ENCODE measurements around the gene OPRM1.

Gene OPRM1

DNA sequence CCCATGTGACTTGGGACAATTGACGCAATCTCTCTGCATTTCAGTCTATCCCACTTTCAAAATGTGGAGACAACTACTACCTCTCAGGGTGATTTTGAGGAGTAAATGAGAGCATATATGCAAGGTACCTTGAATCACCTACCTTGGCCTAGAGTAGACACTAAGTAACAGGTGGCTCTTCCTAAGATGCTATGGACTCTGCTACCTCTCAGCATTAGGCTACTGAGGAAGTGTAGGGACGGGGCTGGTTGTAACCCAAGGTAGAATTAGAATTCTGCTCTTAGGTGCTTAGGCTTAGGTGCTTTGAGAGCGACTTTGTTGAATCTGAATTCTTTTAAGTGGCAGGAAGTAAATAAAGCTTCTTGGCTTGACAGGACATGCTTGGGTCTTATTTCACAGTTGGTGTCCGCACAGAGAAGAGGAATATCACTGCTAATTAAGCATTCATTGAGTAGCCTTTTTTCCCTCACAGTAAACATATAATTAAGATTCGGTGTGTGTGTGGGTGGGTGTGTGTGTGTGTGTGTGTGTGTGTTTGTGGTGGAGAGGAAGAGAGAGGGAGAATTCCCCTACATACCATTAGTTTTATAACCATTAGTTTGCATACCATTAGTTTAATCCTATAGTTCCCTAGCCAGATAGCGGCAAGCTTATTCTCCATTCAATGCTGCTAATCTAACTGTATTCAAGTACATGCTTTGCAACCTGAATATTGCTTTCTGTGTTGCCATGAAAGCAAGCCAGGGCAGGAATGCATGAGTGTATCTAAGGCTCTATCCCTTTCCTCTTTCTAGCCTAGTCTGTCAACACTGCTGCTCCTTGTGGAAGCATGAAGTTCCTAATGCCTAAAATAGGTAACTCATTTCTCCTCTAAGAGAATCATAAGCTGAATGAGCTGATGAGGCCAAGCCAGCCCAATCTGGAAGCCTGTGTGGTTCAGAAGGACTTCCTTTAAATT, 205.0 kb downstream of the OPRM1 start:
- DNase-seq, result no peak

DNA sequence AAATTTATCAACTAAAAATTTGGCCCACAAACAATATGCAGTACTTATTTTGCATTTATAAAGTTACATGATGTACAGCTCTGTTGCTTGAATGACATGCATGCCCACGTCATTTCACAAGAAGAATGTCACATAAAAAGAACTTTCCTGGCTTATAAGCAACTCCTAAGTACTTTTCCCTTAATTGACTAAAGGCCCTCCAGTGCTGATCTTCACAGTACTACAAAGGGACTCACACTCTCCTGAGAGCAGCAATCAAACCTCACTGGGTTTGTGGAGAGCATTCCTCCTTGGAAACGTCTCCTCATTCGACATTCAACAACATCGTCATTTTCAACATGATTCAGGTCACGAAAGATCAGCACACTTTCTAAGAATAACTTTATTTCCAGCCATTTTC, 206.5 kb downstream of the OPRM1 start:
- DNase-seq, result no peak

DNA sequence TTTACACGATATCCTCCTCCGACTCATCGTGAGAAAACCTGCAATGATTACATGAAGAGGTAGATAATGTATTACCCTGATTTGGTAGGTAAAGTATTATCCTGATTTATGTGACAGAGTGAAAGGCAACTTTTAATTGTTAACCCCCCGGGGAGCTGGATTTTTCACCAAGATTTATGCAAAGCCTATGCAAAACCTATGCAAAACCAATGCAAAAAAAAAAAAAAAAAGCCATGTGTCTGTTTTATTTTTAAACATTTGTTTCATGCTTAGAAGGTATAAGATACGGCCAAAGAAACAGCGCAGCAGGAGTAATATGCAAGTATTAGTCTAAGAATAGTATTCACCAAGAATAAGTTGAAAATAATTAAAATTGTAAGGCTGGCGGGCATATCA, 207.7 kb downstream of the OPRM1 start:
- no peak for DNase-seq

DNA sequence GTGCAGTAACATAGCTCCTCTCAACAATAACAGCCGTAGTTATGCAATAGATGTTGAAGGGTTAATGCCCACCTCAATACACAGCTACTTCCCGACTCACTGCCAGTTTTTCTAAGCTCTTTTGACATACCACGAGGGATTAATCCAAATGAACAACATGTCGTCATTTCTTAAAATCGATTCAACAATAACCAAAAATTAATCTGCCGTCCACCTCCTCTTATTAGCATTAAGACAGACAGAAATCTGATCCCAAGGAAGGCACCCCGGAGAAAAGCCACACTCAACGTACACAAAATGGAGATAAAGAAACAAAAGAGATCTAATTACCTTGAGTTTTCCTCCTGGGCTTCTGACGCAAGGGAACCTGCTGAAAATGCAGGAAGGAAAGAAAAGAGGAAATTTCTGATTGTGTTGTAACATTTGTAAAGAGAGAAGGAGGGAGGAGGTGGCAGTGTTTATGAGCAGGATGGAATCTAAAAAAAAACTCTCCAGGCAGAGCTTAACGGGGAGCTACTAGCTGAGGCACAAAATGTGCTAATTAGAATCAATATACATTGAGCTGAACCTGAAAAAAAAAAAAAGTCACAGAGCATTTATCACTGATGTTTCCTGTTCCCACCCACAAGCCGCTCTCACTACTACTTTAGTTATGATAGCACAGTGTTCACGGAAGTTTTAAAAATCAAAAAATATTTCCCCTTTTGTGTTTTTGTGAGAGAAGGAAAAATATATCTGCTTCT, 208.2 kb downstream of the OPRM1 start:
- no peak for DNase-seq

DNA sequence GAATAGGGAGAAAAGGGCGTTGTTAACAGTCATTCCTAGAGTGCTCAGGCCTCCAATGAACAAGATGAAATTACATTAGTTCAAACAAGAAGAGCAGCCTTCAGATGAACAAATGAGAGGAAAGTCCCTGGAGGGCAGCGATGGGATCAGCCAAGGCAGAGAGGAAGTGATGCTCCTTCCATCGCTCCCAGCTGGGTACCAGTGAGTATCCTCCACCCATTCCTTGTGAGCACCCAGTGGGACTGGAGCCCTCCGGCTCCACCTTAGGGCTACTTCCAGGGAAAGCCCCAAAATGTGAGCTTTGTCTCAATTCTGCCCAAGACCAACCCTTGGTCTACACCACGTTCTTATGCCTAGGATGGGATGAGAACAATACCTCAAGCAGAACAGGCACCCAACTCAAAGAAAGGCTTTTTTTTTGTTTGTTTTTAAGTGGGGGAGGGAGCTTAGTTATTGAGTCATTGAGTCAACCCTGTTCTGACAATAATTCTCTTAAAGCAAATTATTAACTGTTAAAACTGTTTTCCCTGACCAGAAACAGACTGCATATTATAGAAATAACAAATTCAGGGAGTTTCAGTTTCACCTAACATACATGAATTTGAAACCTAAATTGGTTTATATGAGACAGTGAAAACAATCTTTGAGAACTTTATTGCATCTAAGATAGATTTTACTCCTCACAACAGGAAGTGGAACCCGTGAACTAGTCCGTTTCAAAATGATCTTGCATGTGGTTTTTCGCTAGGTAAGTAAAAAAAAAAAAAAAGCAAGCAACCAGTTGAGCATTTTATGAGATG, 210.7 kb downstream of the OPRM1 start:
- DNase-seq, result no peak

DNA sequence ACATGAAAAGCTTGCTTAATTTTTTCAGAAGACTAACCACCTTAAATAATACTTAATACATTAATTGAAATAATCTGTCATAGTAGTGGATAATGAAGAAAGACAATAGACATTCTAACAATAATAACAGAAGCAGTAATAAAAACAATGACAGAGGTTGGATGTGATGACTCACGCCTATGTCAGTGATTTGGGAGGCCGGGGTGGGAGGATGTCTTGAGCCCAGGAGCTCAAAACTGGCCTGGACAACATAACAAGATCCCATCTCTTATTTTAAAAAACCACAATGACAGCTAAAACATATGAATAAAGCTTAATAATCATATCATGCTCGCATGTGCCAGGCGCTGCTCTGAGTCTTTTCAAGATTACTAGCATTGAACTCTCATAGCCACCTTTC, 212.1 kb downstream of the OPRM1 start:
- DNase-seq, result no peak

DNA sequence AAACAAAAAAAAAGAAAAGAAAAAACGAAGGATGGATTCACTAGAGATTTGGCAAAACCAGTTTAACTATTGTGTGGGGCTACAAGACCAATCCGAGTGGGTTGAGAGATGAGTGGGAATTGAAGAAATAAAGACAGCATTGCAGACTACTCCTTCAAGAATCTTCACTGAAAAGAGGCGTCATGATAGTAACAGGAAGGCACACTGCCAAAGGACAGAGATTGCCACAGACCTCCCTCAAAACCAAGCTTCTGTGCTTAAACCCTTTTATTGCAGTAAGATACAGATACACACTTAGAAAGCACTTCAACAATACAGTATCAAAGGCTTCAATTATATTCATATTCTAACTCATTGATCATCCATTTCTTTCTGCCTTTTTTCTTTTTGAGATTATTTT, 213.6 kb downstream of the OPRM1 start:
- no peak for DNase-seq

DNA sequence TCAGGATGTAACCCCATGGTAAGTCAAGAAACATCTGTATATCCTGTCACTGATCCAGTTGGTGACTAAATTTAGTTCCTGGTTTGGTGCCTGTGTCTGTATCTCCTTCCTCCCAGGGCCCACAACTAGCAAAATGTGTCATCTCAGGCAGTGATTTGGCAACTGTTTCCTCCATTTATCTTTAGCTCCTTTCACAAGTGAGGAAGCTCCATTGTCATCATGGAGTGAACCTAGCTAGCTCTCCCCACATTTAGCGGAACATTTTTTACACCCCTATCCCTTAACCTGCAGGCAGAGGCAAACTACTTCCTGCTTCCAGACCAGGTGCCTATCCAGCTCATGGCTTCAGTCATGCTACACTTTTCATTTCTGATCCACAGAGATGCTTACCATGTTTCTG, 218.0 kb downstream of the OPRM1 start:
- DNase-seq, result no peak

DNA sequence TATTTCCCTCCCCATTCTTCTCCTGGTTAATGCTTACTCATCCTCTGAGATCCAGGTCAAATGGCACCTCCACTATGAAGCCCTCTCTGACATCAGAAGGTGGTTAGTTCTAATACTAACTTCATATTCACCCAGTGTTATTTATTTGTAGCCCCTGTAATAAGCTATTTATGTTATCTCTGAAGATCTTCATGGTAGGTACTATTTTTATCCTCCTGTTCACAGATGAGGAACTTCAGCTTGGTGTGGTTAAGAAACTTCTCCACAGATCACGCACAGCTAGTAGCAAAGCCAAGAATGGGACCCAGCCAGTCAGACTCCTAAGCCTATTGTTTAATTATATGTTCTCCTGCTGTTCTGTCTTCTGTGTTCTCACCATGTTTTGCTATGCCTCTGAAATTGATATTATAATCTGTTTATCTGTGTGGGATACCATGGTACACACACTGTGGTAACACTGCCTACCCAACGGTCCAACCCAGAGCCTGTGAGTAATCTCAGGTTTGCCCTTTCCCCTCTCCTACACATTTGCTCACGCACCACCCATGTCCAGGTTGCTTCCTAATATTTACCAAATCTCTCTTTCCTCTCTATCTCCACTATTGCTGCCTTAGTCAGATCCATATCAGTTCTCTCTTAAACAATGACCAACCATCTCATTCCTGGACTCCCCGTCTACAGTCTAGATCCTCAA, 219.2 kb downstream of the OPRM1 start:
- no peak for DNase-seq

DNA sequence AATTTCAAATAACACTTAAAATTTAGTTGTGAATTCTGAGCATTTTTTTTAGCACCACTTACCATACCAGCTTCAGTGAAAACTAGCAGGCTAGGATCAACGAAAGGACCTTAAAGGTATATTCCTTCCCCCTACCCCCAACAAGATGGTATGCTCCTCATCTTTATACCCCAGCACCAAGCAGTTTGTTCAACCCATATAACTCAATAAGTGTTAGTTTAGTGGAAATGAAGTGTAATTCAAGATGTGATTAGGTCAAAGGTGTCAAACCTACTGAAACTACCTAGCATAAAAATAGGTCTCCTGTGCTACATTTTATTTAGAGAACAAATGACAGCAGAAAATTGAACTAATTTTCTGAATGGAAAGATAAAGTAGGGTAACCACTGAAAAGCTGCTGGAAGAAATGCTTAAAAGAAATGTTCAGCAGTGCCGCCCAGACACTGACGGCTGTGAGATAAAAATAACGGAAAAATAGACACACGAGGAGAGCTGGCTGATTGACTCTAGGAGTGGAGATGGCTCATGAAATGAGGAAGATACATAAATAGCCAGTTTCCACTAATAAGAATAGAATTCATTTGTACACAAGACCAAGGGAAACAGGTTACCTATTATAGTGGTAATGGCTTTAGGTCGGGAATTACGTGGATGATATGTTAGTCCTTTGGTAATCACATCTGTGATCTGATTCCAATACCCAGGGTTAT, 222.8 kb downstream of the OPRM1 start:
- no peak for DNase-seq

DNA sequence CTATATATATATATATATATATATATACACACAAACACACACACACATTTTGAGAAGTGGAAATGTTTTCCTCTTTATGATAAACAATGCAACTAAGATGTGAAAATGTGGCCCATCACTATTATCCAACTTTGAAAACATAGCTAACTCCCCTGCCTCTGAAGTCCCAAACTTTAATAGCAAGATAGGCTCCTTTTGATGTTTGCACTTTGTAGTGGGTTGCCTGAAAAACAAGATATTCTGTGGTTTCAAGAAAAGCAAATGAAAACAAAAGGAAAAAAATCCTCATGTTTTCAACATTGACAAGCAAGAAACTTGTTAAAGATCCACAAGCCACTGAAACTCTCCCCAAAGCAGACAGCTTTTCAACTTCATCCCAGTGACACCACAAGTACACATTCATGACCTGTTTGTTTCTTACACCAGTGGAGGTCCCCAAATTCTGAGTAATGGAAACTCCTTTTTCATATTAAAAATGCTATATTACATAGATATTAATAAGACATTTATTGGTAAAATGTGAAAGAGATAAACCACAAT, 227.6 kb downstream of the OPRM1 start:
- no peak for DNase-seq

DNA sequence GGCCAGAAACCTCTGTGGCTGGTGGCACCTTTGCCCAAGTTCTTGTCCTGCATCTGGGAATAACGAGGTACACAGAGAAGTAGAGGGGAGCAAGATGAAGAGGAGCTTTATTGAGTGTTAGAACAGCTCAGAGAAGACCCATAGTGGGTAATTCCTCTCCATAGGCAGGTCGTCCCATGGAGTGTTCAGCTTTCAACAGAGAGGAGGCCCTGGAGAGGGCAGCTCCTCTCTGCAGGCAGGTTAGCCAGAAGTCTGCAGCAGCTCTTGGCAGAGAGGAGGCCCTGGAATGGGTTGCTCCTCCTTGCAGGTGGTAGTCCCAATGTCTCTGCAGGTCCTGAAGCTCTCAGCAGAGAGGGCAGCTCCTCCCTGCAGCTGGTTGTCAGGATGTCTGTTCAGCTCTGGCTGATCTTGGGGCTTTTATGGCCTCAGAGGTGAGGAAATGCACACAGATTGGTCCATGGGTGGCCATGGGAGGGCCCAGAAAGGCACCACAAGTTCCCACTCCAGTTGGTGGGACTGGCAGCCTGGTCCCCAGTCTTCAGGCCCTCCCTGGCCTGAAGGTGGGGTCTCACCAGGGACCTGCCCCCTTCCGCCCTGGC, 228.6 kb downstream of the OPRM1 start:
- no peak for DNase-seq

DNA sequence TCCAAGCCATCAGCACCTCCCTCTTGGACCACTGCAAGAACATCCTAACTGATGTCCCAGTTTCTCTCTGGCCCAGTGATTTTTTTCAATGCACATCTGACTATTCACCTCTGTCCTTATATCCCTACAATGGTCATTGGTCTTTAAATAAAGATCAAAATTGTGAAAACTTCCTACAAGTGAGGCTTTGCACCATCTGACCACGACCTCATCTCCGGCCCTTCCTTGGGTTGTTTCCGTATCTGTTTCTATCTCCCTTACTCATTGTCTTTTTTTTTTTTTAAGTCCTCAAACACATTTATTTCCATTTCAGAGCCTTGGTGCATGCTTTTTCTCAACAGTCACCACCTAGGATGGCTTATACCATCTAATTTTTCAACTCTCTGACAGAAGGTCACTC, 229.4 kb downstream of the OPRM1 start:
- no peak for DNase-seq

DNA sequence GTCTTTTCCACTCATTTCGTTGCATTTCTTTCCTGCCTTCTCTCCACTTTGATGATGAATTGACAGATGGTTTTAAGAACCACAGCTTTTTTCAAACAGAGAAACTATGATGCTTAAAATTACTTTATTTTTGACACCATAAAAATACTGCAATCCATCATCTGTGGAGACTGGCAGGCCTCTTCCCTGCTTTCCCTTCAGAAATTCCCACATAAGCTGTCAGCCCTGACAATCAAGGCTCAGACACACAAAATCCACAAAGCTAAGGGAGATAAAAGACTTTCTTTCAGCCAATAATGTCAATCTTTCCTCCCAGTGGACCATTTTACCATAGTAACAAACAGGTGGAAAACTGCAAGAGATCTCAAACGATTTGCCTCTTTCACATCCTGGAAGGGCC, 235.1 kb downstream of the OPRM1 start:
- DNase-seq, result no peak

DNA sequence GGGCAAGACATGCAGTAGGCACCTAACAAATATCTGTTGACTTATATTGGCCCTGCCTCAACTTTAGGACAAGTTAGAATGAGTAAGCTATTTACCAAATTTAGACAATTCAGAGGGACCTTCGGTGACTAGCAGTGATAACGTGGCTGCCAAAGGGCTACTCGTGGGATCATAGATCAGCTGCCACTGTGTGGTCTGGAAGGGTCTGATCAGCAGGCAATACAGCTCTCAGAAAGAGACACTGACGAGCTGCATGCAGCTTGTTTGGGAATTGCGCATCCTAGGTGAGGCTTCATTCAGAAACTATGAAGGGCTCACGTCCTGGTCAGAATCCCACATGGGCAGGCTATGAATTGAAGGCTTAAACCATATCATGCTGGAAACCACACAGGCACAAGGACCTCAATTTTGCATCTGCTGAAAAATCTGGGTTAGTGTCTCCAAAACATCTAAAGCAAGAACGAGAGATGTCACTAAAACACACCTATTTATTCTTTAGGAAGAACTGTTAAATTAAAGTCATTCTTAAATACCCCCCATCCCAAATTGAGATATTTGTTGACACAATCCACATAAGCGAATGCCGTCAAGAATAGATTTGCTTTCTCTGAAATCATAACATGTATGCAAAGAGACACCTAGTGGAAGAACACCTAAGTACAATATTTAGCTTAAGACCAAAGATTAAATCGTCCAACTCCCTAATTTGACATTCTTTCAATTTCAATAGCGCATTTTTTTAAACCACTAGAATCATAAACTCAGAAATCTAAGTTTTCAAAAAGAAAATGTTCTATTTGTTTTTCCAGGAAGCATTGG, 238.0 kb downstream of the OPRM1 start:
- DNase-seq, result no peak

DNA sequence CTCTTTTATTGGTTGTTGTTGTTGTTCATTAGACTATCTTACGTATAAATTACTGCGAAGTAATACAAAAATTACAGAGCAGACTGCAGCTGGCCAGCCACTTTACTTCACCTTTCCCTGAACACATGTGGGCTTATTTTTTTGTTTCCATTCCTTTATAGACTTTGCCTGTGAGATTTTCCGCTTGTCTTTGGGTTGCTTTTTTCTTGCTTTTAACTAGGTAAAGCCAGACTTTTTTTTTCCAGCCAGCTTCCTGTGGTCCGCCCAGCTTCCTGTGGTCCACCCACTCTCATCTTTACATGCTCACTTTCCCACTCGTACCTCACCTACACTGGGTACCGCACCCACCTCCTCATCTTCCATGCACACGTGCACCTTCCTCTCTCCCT, 238.6 kb downstream of the OPRM1 start:
- DNase-seq, result no peak

DNA sequence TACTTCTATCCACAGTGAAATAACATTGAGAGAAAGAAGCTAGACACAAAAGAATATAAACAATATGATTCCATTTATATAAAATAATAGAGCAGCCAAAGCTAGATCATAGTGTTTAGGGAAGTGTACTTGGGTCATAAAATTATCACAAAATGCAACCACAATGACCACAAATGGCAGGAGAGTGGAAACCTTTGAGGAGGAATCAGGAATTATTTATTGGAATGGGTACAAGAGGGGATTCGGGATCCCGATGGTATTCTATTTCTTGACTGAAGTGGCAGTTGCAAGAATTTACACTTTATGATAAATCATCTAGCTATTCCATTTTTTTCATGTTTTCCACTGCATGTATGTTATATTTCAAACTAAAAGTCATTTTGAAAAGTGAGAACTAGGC, 241.5 kb downstream of the OPRM1 start:
- DNase-seq, result no peak

DNA sequence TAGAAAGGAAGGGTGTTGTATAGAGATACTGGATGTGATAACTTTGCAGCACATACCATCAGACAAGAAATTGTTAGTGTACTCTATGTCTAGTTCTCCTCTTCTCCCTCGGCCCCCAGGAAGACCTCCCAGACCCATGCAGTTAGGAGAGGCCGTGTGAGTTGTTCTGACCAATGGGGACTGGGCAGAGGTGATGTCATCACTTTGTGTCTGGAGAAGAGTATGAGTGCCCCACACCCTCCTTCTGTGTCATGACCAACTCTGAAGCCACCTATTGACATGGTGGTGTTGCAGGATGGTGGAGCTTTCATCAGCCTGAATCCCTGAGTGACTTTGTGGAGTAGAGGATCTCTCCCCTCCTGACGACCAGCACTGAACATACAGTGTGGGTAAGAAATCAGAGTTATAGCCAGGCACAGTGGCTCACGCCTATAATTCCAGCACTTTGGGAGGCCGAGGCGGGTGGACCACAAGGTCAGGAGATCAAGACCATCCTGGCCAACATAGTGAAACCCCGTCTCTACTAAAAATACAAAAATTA, 245.3 kb downstream of the OPRM1 start:
- DNase-seq, result no peak

DNA sequence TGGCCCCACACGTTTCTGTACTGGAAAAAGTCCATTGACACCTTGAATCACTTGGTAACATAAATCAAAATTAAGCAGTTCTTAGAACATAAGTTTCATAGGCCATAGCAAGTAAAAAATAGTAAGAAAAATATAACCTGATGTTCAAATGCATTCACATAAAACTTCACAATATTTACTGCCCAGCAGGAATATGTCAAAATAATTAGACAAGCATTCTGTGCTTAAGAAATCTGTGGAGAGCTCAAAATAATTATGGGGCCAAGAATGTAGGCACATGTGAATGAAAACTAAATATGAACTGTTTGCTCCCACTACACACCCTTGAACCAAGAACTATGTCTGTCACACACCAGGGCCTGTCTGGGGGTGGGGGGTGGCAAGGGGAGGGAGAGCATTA, 246.8 kb downstream of the OPRM1 start:
- DNase-seq, result no peak

DNA sequence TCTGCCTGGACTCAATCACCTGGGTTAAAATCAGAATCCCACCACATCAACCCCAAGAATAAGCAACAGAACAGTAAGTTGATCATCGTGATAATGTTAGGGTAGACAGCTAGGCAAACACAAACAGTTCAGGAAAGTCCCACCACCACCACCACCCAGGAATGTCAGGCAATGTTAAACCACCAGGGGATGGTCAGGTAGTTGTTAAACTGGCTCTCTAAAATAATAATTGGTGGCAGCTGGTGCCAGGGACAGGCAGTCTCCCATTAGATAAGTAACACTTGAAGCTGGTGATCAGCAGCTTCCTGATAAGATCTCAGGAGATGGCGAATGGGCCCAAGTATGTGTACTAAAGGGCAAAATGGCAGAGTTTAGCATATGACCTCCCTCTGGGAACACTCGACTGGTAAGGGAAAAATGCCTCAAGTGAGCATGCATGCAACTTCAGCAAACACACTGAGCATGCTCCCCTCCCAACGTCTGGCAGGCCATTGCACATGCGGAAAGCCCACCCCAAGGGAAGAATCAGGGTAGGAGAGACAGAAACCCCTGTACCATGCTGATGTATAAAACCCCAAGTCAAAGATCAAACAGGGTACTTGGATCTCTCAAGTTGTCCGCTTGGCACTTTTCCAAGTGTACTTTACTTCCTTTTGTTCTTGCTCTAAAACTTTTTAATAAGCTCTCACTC, 250.9 kb downstream of the OPRM1 start:
- DNase-seq, result no peak
